ENCODE data around the gene IPO9. TPM values are rescaled to one million over a fixed set of nuclear protein-coding genes. Genes with fewer than 3 reads are reported as not detected.

Gene IPO9
- polyA plus RNA-seq, result 29.5 TPM
- long read RNA-seq, donor 1, full-length matches to known transcripts, result 2 of 2 reads
- long read RNA-seq, donor 1, partial matches to known transcripts, result 0 of 2 reads
- long read RNA-seq, donor 1, other reads (novel, unspliced or antisense), result 0 of 2 reads
- long read RNA-seq, donor 2, full-length matches to known transcripts, result 4 of 9 reads
- long read RNA-seq, donor 2, partial matches to known transcripts, result 5 of 9 reads
- long read RNA-seq, donor 2, other reads (novel, unspliced or antisense), result 0 of 9 reads
- long read RNA-seq, donor 3, result 0 reads
- long read RNA-seq, donor 4, result 0 reads
- long read RNA-seq, donor 5, full-length matches to known transcripts, result 4 of 4 reads
- long read RNA-seq, donor 5, partial matches to known transcripts, result 0 of 4 reads
- long read RNA-seq, donor 5, other reads (novel, unspliced or antisense), result 0 of 4 reads
- long read RNA-seq, donor 6, full-length matches to known transcripts, result 1 of 8 reads
- long read RNA-seq, donor 6, partial matches to known transcripts, result 7 of 8 reads
- long read RNA-seq, donor 6, other reads (novel, unspliced or antisense), result 0 of 8 reads
- long read RNA-seq, donor 7, full-length matches to known transcripts, result 2 of 2 reads
- long read RNA-seq, donor 7, partial matches to known transcripts, result 0 of 2 reads
- long read RNA-seq, donor 7, other reads (novel, unspliced or antisense), result 0 of 2 reads
- long read RNA-seq, donor 8, partial matches to known transcripts, result 5 of 5 reads
- long read RNA-seq, donor 8, other reads (novel, unspliced or antisense), result 0 of 5 reads
- long read RNA-seq, donor 9, full-length matches to known transcripts, result 2 of 2 reads
- long read RNA-seq, donor 9, partial matches to known transcripts, result 0 of 2 reads
- long read RNA-seq, donor 9, other reads (novel, unspliced or antisense), result 0 of 2 reads
- long read RNA-seq, donor 10, full-length matches to known transcripts, result 4 of 4 reads
- long read RNA-seq, donor 10, partial matches to known transcripts, result 0 of 4 reads
- long read RNA-seq, donor 10, other reads (novel, unspliced or antisense), result 0 of 4 reads
- long read RNA-seq, donor 11, full-length matches to known transcripts, result 1 of 1 reads
- long read RNA-seq, donor 11, partial matches to known transcripts, result 0 of 1 reads
- long read RNA-seq, donor 11, other reads (novel, unspliced or antisense), result 0 of 1 reads

- Histone ChIP-seq H3K4me1 (ENCODE audit: control insufficient read depth, insufficient read depth, low read length) (peaks cover 11% of the 10 kb centered on the region), H3K9me3 (ENCODE audit: control insufficient read depth, low read depth, low read length) (no peaks in the 10 kb centered on the region), H3K36me3 (ENCODE audit: control insufficient read depth, insufficient read depth, low read length) (no peaks in the 10 kb centered on the region), H3K4me3 (ENCODE audit: low read length) (peak within 1 kb of the TSS; percentile 100), H3K27me3 (ENCODE audit: control insufficient read depth, insufficient read depth, low read length) (no peaks in the 10 kb centered on the region), H3K27ac (ENCODE audit: low read length) (peak within 1 kb of the TSS; percentile 98)
- DNase-seq, result peak; percentile 94
- WGBS (ENCODE audit: insufficient coverage, low lambda C conversion rate), result 3% methylated on average over 6 of the region's 58 CpGs
Observed at GRCh38 chr1:201828820-201829774, at the start of gene IPO9. TSS of gene IPO9 (plus strand) at chr1:201829157. CDS start at chr1:201829210, 53 bp downstream.

DNA sequence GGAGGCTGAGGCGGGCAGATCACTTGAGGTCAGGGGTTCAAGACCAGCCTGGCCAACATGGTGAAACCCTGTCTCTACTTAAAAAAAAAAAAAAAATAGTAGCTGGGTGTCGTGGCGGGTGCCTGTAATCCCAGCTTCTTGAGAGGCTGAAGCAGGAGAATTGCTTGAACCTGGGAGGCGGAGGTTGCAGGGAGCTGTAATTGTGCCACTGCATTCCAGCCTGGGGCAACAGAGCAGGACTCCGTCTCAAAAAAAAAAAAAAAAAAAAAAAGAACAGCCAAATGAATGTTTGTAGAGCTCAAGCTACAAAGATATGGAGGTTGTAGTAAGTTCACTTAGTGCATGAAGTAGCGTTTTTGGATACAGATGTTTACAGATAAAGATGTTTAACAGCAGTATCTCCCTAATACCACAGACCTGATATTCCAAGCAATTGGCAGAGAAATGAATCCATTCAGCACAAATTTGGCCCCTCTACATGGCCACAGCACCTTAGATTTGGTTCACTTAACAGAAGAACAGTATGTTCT, 49.5 kb upstream of the IPO9 start:
- Histone ChIP-seq H3K27ac (ENCODE audit: low read length) (no peak overlapping the region), H3K4me1 (ENCODE audit: control insufficient read depth, insufficient read depth, low read length) (no peaks in the 10 kb centered on the region), H3K4me3 (ENCODE audit: low read length) (no peak overlapping the region), H3K9me3 (ENCODE audit: control insufficient read depth, low read depth, low read length) (no peaks in the 10 kb centered on the region), H3K27me3 (ENCODE audit: control insufficient read depth, insufficient read depth, low read length) (no peaks in the 10 kb centered on the region), H3K36me3 (ENCODE audit: control insufficient read depth, insufficient read depth, low read length) (peaks cover 14% of the 10 kb centered on the region)
- WGBS (ENCODE audit: insufficient coverage, low lambda C conversion rate), result no CpG with 5 or more reads among the region's 6 CpGs
- DNase-seq, result no peak

DNA sequence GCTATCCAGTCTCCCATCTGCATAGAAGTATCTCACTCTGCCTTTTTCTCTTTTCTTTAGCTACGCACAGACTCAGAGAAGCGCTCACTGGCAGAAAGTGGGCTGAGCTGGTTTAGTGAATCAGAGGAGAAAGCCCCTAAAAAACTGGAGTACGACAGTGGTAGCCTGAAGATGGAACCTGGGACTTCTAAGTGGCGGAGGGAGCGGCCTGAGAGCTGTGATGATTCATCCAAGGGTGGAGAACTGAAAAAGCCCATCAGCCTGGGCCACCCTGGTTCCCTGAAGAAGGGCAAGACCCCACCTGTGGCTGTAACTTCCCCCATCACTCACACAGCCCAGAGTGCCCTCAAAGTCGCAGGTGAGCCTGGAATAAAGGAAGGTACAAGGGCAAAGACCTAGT, 48.0 kb upstream of the IPO9 start:
- no CpG with 5 or more reads among the region's 6 CpGs for WGBS (ENCODE audit: insufficient coverage, low lambda C conversion rate)
- Histone ChIP-seq H3K27me3 (ENCODE audit: control insufficient read depth, insufficient read depth, low read length) (no peaks in the 10 kb centered on the region), H3K9me3 (ENCODE audit: control insufficient read depth, low read depth, low read length) (no peaks in the 10 kb centered on the region), H3K4me1 (ENCODE audit: control insufficient read depth, insufficient read depth, low read length) (no peaks in the 10 kb centered on the region), H3K27ac (ENCODE audit: low read length) (no peak overlapping the region), H3K4me3 (ENCODE audit: low read length) (no peak overlapping the region), H3K36me3 (ENCODE audit: control insufficient read depth, insufficient read depth, low read length) (peaks cover 17% of the 10 kb centered on the region)
- DNase-seq, result no peak

DNA sequence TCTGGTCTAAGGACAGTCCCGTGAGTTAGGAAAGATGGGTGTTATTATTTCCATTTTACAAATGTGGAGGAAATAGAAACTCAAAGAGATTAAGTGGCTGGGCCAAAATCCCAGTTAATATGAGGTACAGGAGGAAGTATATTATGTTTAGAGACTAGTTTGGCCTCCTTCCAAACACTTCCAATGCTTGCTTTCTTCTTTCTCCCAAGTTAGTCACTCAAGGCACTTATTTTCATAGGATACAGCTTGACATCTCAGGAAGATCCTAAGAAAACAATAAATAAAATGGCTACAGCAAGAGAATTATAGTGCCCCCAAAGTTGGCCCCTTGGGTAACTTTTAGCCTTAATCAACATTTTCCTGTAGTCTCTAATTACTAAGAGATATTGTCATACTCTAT, 47.5 kb upstream of the IPO9 start:
- Histone ChIP-seq H3K27me3 (ENCODE audit: control insufficient read depth, insufficient read depth, low read length) (no peaks in the 10 kb centered on the region), H3K36me3 (ENCODE audit: control insufficient read depth, insufficient read depth, low read length) (peaks cover 21% of the 10 kb centered on the region), H3K27ac (ENCODE audit: low read length) (no peak overlapping the region), H3K4me3 (ENCODE audit: low read length) (no peak overlapping the region), H3K4me1 (ENCODE audit: control insufficient read depth, insufficient read depth, low read length) (no peaks in the 10 kb centered on the region), H3K9me3 (ENCODE audit: control insufficient read depth, low read depth, low read length) (no peaks in the 10 kb centered on the region)
- 17% methylated on average over 1 of the region's 1 CpG for WGBS (ENCODE audit: insufficient coverage, low lambda C conversion rate)
- peak in 1 of 2 donors; percentile 3 for DNase-seq

GRCh38 chr1:201782353-201782752, 46.6 kb upstream of the IPO9 start:
- Histone ChIP-seq H3K4me1 (ENCODE audit: control insufficient read depth, insufficient read depth, low read length) (no peaks in the 10 kb centered on the region), H3K9me3 (ENCODE audit: control insufficient read depth, low read depth, low read length) (no peaks in the 10 kb centered on the region), H3K36me3 (ENCODE audit: control insufficient read depth, insufficient read depth, low read length) (peaks cover 30% of the 10 kb centered on the region), H3K4me3 (ENCODE audit: low read length) (no peak overlapping the region), H3K27ac (ENCODE audit: low read length) (no peak overlapping the region), H3K27me3 (ENCODE audit: control insufficient read depth, insufficient read depth, low read length) (no peaks in the 10 kb centered on the region)
- WGBS (ENCODE audit: insufficient coverage, low lambda C conversion rate), result no CpG with 5 or more reads among the region's 12 CpGs
- DNase-seq, result no peak

DNA sequence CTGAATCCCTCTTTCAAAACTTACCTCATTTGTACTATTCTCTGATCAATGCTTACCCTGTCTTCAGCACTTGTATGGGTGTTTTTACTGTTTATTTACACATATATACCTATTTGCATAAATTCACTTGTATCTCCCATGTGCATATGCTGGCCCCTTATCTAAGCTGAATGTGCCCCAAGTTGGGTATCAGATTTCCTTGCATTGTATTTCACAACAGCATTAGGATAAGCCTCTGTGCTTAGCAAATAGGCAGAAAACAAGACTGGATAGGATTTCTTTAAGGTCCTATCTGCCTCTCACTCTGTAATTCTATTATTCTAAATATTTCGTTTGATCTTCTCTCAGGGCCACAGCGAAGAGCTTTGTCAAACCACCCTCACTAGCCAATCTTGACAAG, 45.9 kb upstream of the IPO9 start:
- peaks cover 36% of the 10 kb centered on the region for H3K36me3 ChIP-seq (ENCODE audit: control insufficient read depth, insufficient read depth, low read length)
- H3K27me3 ChIP-seq (ENCODE audit: control insufficient read depth, insufficient read depth, low read length), result no peaks in the 10 kb centered on the region
- no CpG with 5 or more reads among the region's 2 CpGs for WGBS (ENCODE audit: insufficient coverage, low lambda C conversion rate)

GRCh38 chr1:201783572-201783971, 45.4 kb upstream of the IPO9 start:
- no peaks in the 10 kb centered on the region for H3K27me3 ChIP-seq (ENCODE audit: control insufficient read depth, insufficient read depth, low read length)
- H3K27ac ChIP-seq (ENCODE audit: low read length), result no peak overlapping the region
- H3K9me3 ChIP-seq (ENCODE audit: control insufficient read depth, low read depth, low read length), result no peaks in the 10 kb centered on the region
- no CpG with 5 or more reads among the region's 6 CpGs for WGBS (ENCODE audit: insufficient coverage, low lambda C conversion rate)
- no peak for DNase-seq
- no peaks in the 10 kb centered on the region for H3K4me1 ChIP-seq (ENCODE audit: control insufficient read depth, insufficient read depth, low read length)
- H3K4me3 ChIP-seq (ENCODE audit: low read length), result no peak overlapping the region
- peaks cover 39% of the 10 kb centered on the region for H3K36me3 ChIP-seq (ENCODE audit: control insufficient read depth, insufficient read depth, low read length)

More for the DNA sequence above, 45.9 kb upstream of the IPO9 start:
- Histone ChIP-seq H3K9me3 (ENCODE audit: control insufficient read depth, low read depth, low read length) (no peaks in the 10 kb centered on the region), H3K4me1 (ENCODE audit: control insufficient read depth, insufficient read depth, low read length) (no peaks in the 10 kb centered on the region), H3K27ac (ENCODE audit: low read length) (no peak overlapping the region), H3K4me3 (ENCODE audit: low read length) (no peak overlapping the region)
- no peak for DNase-seq

GRCh38 chr1:201785291-201785690, 43.7 kb upstream of the IPO9 start:
- 40% methylated on average over 1 of the region's 2 CpGs for WGBS (ENCODE audit: insufficient coverage, low lambda C conversion rate)
- H3K27me3 ChIP-seq (ENCODE audit: control insufficient read depth, insufficient read depth, low read length), result no peaks in the 10 kb centered on the region
- no peak for DNase-seq
- peaks cover 46% of the 10 kb centered on the region for H3K36me3 ChIP-seq (ENCODE audit: control insufficient read depth, insufficient read depth, low read length)
- H3K4me3 ChIP-seq (ENCODE audit: low read length), result no peak overlapping the region
- no peaks in the 10 kb centered on the region for H3K4me1 ChIP-seq (ENCODE audit: control insufficient read depth, insufficient read depth, low read length)
- H3K9me3 ChIP-seq (ENCODE audit: control insufficient read depth, low read depth, low read length), result no peaks in the 10 kb centered on the region
- no peak overlapping the region for H3K27ac ChIP-seq (ENCODE audit: low read length)

GRCh38 chr1:201786824-201787223, 42.1 kb upstream of the IPO9 start:
- H3K4me3 ChIP-seq (ENCODE audit: low read length), result no peak overlapping the region
- peaks cover 48% of the 10 kb centered on the region for H3K36me3 ChIP-seq (ENCODE audit: control insufficient read depth, insufficient read depth, low read length)
- H3K4me1 ChIP-seq (ENCODE audit: control insufficient read depth, insufficient read depth, low read length), result no peaks in the 10 kb centered on the region
- whole genome bisulfite sequencing (ENCODE audit: insufficient coverage, low lambda C conversion rate), result no CpG with 5 or more reads among the region's 5 CpGs
- DNase-seq, result no peak
- H3K27me3 ChIP-seq (ENCODE audit: control insufficient read depth, insufficient read depth, low read length), result no peaks in the 10 kb centered on the region
- no peak overlapping the region for H3K27ac ChIP-seq (ENCODE audit: low read length)
- no peaks in the 10 kb centered on the region for H3K9me3 ChIP-seq (ENCODE audit: control insufficient read depth, low read depth, low read length)

Measured in large intestine (tissue), 12 donors.